Neuronal stem cell (in vitro differentiated cells): ENCODE data around the gene MTHFD2L.

Source experiments
- DNase-seq: peaks from one replicate; pipeline ENCODE4 v3.0.0-alpha.2; 2013; ENCODE audit warnings: low spot score
- H2AFZ ChIP-seq: one replicate; pipeline ENCODE4 v1.6.1; 2013; ENCODE audit warnings: mild to moderate bottlenecking, low read length, inconsistent platforms
- H2AK5ac ChIP-seq: 2 replicates; pipeline ENCODE4 v1.6.1; 2013; ENCODE audit warnings: low read depth, mild to moderate bottlenecking, inconsistent platforms, low read length, moderate library complexity, mixed read lengths
- H2BK120ac ChIP-seq: 2 replicates; pipeline ENCODE4 v1.6.1; 2013; ENCODE audit warnings: low read depth, mild to moderate bottlenecking, inconsistent platforms, low read length, moderate library complexity, mixed read lengths
- H2BK12ac ChIP-seq: one replicate; pipeline ENCODE4 v1.6.1; 2013; ENCODE audit warnings: low read length, inconsistent platforms
- H2BK15ac ChIP-seq: 2 replicates; pipeline ENCODE4 v1.6.1; 2013; ENCODE audit warnings: mild to moderate bottlenecking, low read length, inconsistent platforms, mixed read lengths
- H2BK5ac ChIP-seq: one replicate; pipeline ENCODE4 v1.6.1; 2013; ENCODE audit warnings: inconsistent platforms, mild to moderate bottlenecking, low read length, moderate library complexity
- H3K14ac ChIP-seq: one replicate; pipeline ENCODE4 v1.6.1; 2013; ENCODE audit warnings: low read length, inconsistent platforms
- H3K18ac ChIP-seq: 2 replicates; pipeline ENCODE4 v1.6.1; 2013; ENCODE audit warnings: low read length, inconsistent platforms
- H3K23ac ChIP-seq: 2 replicates; pipeline ENCODE4 v1.6.1; 2013; ENCODE audit warnings: low read depth, mild to moderate bottlenecking, mixed read lengths, low read length, inconsistent platforms; ENCODE audit not compliant: poor library complexity
- H3K27ac ChIP-seq: replicated peaks from 3 replicates; pipeline ENCODE4 v1.5.1; 2013; ENCODE audit warnings: low read length, inconsistent platforms
- H3K27me3 ChIP-seq, 3 experiments: 2 replicates each; pipeline ENCODE4 v1.6.1; 2013; ENCODE audit warnings: low read length in 3 of 3, mild to moderate bottlenecking in 2 of 3, inconsistent platforms in 1 of 3, low read depth in 1 of 3, mixed read lengths in 1 of 3, moderate library complexity in 1 of 3; ENCODE audit not compliant: control insufficient read depth in 3 of 3, insufficient read depth in 3 of 3
- H3K36me3 ChIP-seq, 2 donors: replicated peaks in 1 of 2; 2 replicates each; pipeline ENCODE4 v1.6.1; 2013; ENCODE audit warnings: low read length in 2 of 2; ENCODE audit not compliant: control insufficient read depth in 2 of 2, insufficient read depth in 2 of 2
- H3K4ac ChIP-seq: 2 replicates; pipeline ENCODE4 v1.6.1; 2013; ENCODE audit warnings: inconsistent platforms, mild to moderate bottlenecking, low read length, moderate library complexity
- H3K4me1 ChIP-seq, 2 donors: 1 replicate in 1 of 2; 2 replicates in 1 of 2; pipeline ENCODE4 v1.6.1; 2013; ENCODE audit warnings: low read length in 2 of 2, low read depth in 1 of 2; ENCODE audit not compliant: control insufficient read depth in 2 of 2, insufficient read depth in 1 of 2
- H3K4me2 ChIP-seq: one replicate; pipeline ENCODE4 v1.6.1; 2013; ENCODE audit warnings: mild to moderate bottlenecking, low read length, inconsistent platforms; ENCODE audit not compliant: insufficient read depth, poor library complexity, severe bottlenecking
- H3K4me3 ChIP-seq, 2 donors: 2 replicates each; pipeline ENCODE4 v1.5.1; 2013; ENCODE audit warnings: low read length in 2 of 2, mild to moderate bottlenecking in 2 of 2, inconsistent platforms in 1 of 2, moderate library complexity in 1 of 2
- H3K79me1 ChIP-seq: one replicate; pipeline ENCODE4 v1.6.1; 2013; ENCODE audit warnings: low read depth, mild to moderate bottlenecking, inconsistent platforms, low read length, moderate library complexity
- H3K9ac ChIP-seq: one replicate; pipeline ENCODE4 v1.6.1; 2013; ENCODE audit warnings: mild to moderate bottlenecking, low read depth, low read length, inconsistent platforms; ENCODE audit not compliant: poor library complexity
- H3K9me3 ChIP-seq, 2 donors: replicated peaks in 1 of 2; 2 replicates each; pipeline versions ENCODE3 to v1.6.1; 2013; ENCODE audit warnings: low read length in 2 of 2, mild to moderate bottlenecking in 2 of 2, inconsistent platforms in 1 of 2, low read depth in 1 of 2, mixed read lengths in 1 of 2, moderate library complexity in 1 of 2; ENCODE audit not compliant: control insufficient read depth in 2 of 2, insufficient read depth in 1 of 2
- H4K8ac ChIP-seq: one replicate; pipeline ENCODE4 v1.6.1; 2013; ENCODE audit warnings: low read depth, mild to moderate bottlenecking, inconsistent platforms, low read length, moderate library complexity
- H4K91ac ChIP-seq: one replicate; pipeline ENCODE4 v1.6.1; 2013; ENCODE audit warnings: low read length, low read depth, mild to moderate bottlenecking, inconsistent platforms; ENCODE audit not compliant: poor library complexity
- WGBS, 2 donors: extraction: QIAGEN DNeasy Blood & Tissue Kit; methylation state at CpG; one replicate each; pipeline ENCODE4 v1.1.7; 2013; ENCODE audit warnings: missing lambda C conversion rate in 2 of 2, mixed read lengths in 1 of 2; ENCODE audit not compliant: insufficient read length in 2 of 2, insufficient replicate concordance in 1 of 2; ENCODE audit errors: extremely low coverage in 2 of 2; 5-methylcytosine and 5-hydroxymethylcytosine counted together

MTHFD2L gene

DNA sequence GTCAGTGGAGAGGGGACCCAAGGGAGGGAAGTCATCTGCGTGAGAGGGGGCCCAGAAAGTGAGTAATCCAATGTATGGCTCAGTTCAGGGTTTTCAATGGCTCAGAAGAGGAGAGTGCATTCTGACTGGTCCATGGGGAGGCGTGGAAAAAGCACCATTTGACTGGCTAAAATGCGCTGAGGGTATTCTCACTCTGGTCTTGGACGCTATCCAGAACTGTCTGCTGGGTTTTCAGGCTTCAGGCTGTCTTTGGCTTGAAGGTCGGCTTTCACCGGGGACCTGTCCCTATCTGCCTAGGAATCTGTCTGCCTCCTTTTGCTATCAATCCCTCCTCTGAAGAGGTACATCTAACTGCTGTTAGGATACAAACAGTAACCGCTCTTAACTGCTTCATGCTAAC is 176.7 kb downstream of the MTHFD2L start:
- DNase-seq, result no peak
- no peaks in the 10 kb centered on the region for H3K27me3 ChIP-seq

DNA sequence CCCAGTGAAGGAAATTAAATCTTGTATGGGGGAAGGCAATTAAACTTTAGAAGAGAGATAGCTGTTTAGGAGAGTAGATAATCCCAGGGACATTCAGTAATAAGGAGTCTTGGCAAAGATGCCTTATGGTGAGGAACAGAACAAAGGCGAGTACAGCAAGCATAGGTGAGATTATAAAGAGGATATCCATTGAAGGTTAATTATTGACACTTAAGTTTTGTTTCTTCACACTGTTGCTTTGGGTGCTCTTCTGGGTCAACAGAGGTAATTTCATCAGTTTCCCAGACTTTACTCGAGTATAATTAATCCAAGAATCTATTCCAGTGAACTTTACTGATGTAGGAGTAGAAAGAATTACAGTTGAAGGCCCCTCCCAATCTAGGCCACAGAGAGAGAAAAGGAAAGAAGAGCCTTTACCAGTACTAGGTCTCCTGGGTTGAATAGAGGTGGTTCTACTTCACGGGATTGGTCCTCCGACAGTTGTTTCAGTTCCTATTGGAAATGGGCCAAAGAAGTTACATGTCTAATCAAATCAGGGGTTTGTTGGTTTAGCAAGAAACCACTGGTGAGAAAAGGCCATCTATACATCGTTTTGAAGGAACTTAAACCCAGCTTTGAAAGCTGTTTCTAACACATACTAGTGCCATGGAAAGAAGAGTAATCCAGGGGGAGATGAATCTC is 177.6 kb downstream of the MTHFD2L start:
- Histone ChIP-seq H3K18ac (no peak overlapping the region), H2BK120ac (no peak overlapping the region), H3K9me3 (no peaks in the 10 kb centered on the region), H2BK12ac (no peak overlapping the region), H3K9ac (no peak overlapping the region), H3K36me3 (no peaks in the 10 kb centered on the region), H3K4me3 (no peak overlapping the region), H4K8ac (no peak overlapping the region), H3K79me1 (no peaks in the 10 kb centered on the region), H2BK5ac (no peak overlapping the region), H2BK15ac (no peak overlapping the region), H3K27ac (no peak overlapping the region), H3K14ac (no peak overlapping the region), H3K4me1 (no peaks in the 10 kb centered on the region), H2AFZ (no peak overlapping the region), H3K27me3 (no peaks in the 10 kb centered on the region), H2AK5ac (no peak overlapping the region), H3K23ac (no peak overlapping the region), H3K4me2 (no peak overlapping the region), H4K91ac (no peak overlapping the region), H3K4ac (no peak overlapping the region)
- WGBS, 2 donors, result no CpG with 5 or more reads among the region's 5 CpGs
- DNase-seq, result no peak

More for the DNA sequence above, 176.7 kb downstream of the MTHFD2L start:
- Histone ChIP-seq H2AK5ac (no peak overlapping the region), H4K8ac (no peak overlapping the region), H2BK120ac (no peak overlapping the region), H3K4ac (no peak overlapping the region), H3K79me1 (no peaks in the 10 kb centered on the region), H2BK5ac (no peak overlapping the region), H3K9me3 (no peaks in the 10 kb centered on the region), H3K4me1 (no peaks in the 10 kb centered on the region), H2BK12ac (no peak overlapping the region), H3K4me2 (no peak overlapping the region), H2BK15ac (no peak overlapping the region), H2AFZ (no peak overlapping the region), H3K18ac (no peak overlapping the region), H3K23ac (no peak overlapping the region), H3K9ac (no peak overlapping the region), H4K91ac (no peak overlapping the region), H3K14ac (no peak overlapping the region), H3K4me3 (no peak overlapping the region), H3K36me3 (no peaks in the 10 kb centered on the region), H3K27ac (no peak overlapping the region)
- WGBS, 2 donors, result no CpG with 5 or more reads among the region's 7 CpGs

DNA sequence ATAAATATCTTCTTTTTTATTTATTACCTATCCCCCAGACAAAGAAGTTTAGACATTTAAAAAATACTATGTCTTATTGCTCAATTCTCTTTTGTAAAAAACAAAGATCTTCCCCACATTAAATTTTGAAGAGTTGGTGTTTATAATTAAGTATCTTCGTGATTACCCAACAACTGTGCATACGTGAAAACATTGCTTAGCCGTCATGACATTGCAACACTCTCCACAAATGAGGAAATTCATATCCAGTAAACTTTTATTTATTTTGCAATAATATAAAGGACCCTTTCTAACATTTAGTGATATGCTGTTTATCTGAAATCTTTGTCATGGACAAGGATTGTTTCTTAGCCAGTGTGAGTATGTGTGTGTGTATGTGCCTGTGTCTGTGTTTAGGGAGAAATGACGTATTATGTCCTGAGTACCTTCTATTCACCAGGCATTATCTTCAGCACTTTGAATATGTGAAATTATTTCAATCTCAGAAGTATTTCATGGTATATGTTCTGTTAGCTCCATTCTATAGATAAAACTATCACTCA is 180.9 kb downstream of the MTHFD2L start:
- Histone ChIP-seq H3K9ac (no peak overlapping the region), H3K27ac (no peak overlapping the region), H3K4ac (no peak overlapping the region), H2BK120ac (no peak overlapping the region), H4K8ac (no peak overlapping the region), H2AK5ac (no peak overlapping the region), H4K91ac (no peak overlapping the region), H3K27me3 (no peaks in the 10 kb centered on the region), H2AFZ (no peak overlapping the region), H3K14ac (no peak overlapping the region), H3K9me3 (peaks cover 0 to 1% of the 10 kb centered on the region in 2 donors), H2BK12ac (no peak overlapping the region), H3K4me3 (no peak overlapping the region), H3K18ac (no peak overlapping the region), H3K23ac (no peak overlapping the region), H3K36me3 (no peaks in the 10 kb centered on the region), H3K79me1 (no peaks in the 10 kb centered on the region), H2BK5ac (no peak overlapping the region), H3K4me2 (no peak overlapping the region), H2BK15ac (no peak overlapping the region), H3K4me1 (no peaks in the 10 kb centered on the region)
- no peak for DNase-seq
- no CpG with 5 or more reads among the region's 4 CpGs for WGBS, 2 donors

DNA sequence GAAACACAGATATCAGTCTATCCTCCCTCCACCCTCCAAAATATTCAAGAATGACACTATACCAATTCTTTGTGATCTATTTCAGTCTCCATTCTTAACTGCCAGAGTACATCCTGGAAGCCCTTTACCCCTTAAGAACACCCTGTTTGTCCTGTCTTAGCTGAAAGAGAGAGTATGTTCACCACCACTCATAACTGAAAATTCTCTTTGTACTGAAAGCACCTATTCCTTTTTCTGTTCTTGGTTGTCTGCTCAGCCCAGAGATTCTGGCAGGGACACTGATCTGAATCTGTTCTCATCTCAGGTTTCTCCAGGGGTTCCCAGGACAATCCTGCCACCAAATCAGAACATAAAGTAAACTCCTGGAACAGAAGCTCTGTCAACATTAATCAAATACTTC is 181.6 kb downstream of the MTHFD2L start:
- no peaks in the 10 kb centered on the region for H3K27me3 ChIP-seq
- no peak overlapping the region for H2BK12ac ChIP-seq
- no peaks in the 10 kb centered on the region for H3K4me1 ChIP-seq
- no peaks in the 10 kb centered on the region for H3K36me3 ChIP-seq
- no peaks in the 10 kb centered on the region for H3K79me1 ChIP-seq
- H3K27ac ChIP-seq, result no peak overlapping the region
- no peak overlapping the region for H4K8ac ChIP-seq
- H2BK15ac ChIP-seq, result no peak overlapping the region
- H2AK5ac ChIP-seq, result no peak overlapping the region
- no peak overlapping the region for H2BK5ac ChIP-seq
- H2AFZ ChIP-seq, result no peak overlapping the region
- H3K4me2 ChIP-seq, result no peak overlapping the region
- no peak overlapping the region for H4K91ac ChIP-seq
- DNase-seq, result no peak
- no peak overlapping the region for H3K18ac ChIP-seq
- no peak overlapping the region for H3K9ac ChIP-seq
- H3K4ac ChIP-seq, result no peak overlapping the region
- no peak overlapping the region for H2BK120ac ChIP-seq
- peaks cover 4% of the 10 kb centered on the region in 2 donors for H3K9me3 ChIP-seq
- no peak overlapping the region for H3K4me3 ChIP-seq
- no peak overlapping the region for H3K14ac ChIP-seq
- no peak overlapping the region for H3K23ac ChIP-seq
